ENCODE measurements around the gene FCN1. TPM values are rescaled to one million over a fixed set of nuclear protein-coding genes. Genes with fewer than 3 reads are reported as not detected.

The FCN1 gene
- total and polyA plus RNA-seq, 9 of the 15 experiments (the other 6 are each of a cell fraction or from before 2014, with no cell fraction given), result not detected

- no peak for DNase-seq (ENCODE audit: extremely low read depth in 1 of 4, low spot score in 3 of 4)
- FAIRE-seq, result no peak
- BruUV-seq (replicated peaks), result no TSS peak
- TF ChIP-seq RFX5 (IDR thresholded peaks at IDR 0.05; ENCODE audit: low read depth, low read length) (no peak), PRMT5 (CRISPR knock-in tag; IDR thresholded peaks at IDR 0.05) (no peak), NCOA2 (IDR thresholded peaks at IDR 0.05; ENCODE audit: partially characterized antibody in 2 of 2) (no peak), FUS (optimal IDR thresholded peaks at IDR 0.05; ENCODE audit: low read depth, low read length) (no peak), SNIP1 (IDR thresholded peaks at IDR 0.05; ENCODE audit: low read depth) (no peak), FOXO4 (CRISPR knock-in tag; IDR thresholded peaks at IDR 0.05) (no peak), USF1 (CRISPR knock-in tag; IDR thresholded peaks at IDR 0.05) (no peak), ZNF324 (CRISPR knock-in tag; IDR thresholded peaks at IDR 0.05) (no peak), MIER1 (IDR thresholded peaks at IDR 0.05; ENCODE audit: low read depth) (no peak), ZBTB43 (CRISPR knock-in tag; IDR thresholded peaks at IDR 0.05) (no peak), SREBF2 (CRISPR knock-in tag; IDR thresholded peaks at IDR 0.05) (no peak), GATAD2B (IDR thresholded peaks at IDR 0.05; ENCODE audit: borderline replicate concordance) (no peak), TAL1 (IDR thresholded peaks at IDR 0.05) (no peak), ZBTB2 (IDR thresholded peaks at IDR 0.05) (no peak), TFE3 (CRISPR knock-in tag; IDR thresholded peaks at IDR 0.05) (no peak)
- no peak overlapping the region for H3K27ac ChIP-seq (ENCODE audit: extremely low read depth, low read depth, low read length)
- no peak overlapping the region for H3K4me3 ChIP-seq
- peaks cover 9 to 84% of the 10 kb centered on the region in 2 experiments; a peak in 4 of 5 replicates for H3K27me3 ChIP-seq (ENCODE audit: control insufficient read depth in 2 of 2, insufficient read depth in 2 of 2, low read length in 2 of 2)
- 0% methylated on average over 21 of the region's 21 CpGs for WGBS (ENCODE audit: insufficient coverage, low coverage, missing lambda C conversion rate)
- no peak overlapping the region; a peak in 1 of 4 replicates for H3K9ac ChIP-seq (ENCODE audit: insufficient read depth in 1 of 2, low read depth in 2 of 2, low read length in 2 of 2)
- no peaks in the 10 kb centered on the region for H3K4me1 ChIP-seq (replicated peaks in 1 of 2; ENCODE audit: control insufficient read depth in 2 of 2, insufficient read depth in 2 of 2, low read length in 2 of 2)
- H4K20me1 ChIP-seq (replicated peaks; ENCODE audit: control insufficient read depth, insufficient read depth, low read length), result peaks cover 17% of the 10 kb centered on the region
- no peak overlapping the region for H2AFZ ChIP-seq (ENCODE audit: low read depth, low read length)
- no peaks in the 10 kb centered on the region for H3K9me3 ChIP-seq (replicated peaks; ENCODE audit: control insufficient read depth, insufficient read depth, low read depth, low read length)
- ChIA-PET CTCF (ENCODE audit: low intra/inter-chr PET ratio) (no interaction called here), POLR2A (interaction anchor here (1.1 kb wide), 1 partner anchor 10 kb away, joined by 3 read pairs; no protein-coding TSS in a partner anchor)
- ATAC-seq, result no peak
- no peaks in the 10 kb centered on the region for H3K79me2 ChIP-seq (ENCODE audit: control insufficient read depth, insufficient read depth, low read length)
- in situ Hi-C loops (cut with MboI), result no loop called here
- H3K4me2 ChIP-seq (ENCODE audit: insufficient read depth, low read length), result no peak overlapping the region
- H3K9me1 ChIP-seq (ENCODE audit: control insufficient read depth, insufficient read depth, low read length), result no peaks in the 10 kb centered on the region
- intact Hi-C loops (cut with micrococcal nuclease), result no loop called here
- no peaks in the 10 kb centered on the region for H3K36me3 ChIP-seq (ENCODE audit: control insufficient read depth, insufficient read depth, low read length)
Measured at GRCh38 chr9:134938346-134939079, 20.8 kb upstream of the FCN1 start.
